Measurements from ENCODE around the gene C1QB.

The C1QB gene

GRCh38 chr1:22681556-22682276, 28.7 kb downstream of the C1QB start:
- Mint-ChIP-seq H3K4me1 (ENCODE audit: low read depth in 2 of 2) (no peaks in the 10 kb centered on the region), H3K36me3 (ENCODE audit: insufficient read depth) (no peaks in the 10 kb centered on the region), H3K4me3 (no peak overlapping the region), H3K9me3 (no peaks in the 10 kb centered on the region), H3K27ac (no peak overlapping the region), H3K27me3 (peaks cover 31 to 34% of the 10 kb centered on the region in 2 donors)
- ATAC-seq (replicated peaks): no peak
- no peak for DNase-seq

- Mint-ChIP-seq H3K4me1 (ENCODE audit: low read depth in 2 of 2) (no peaks in the 10 kb centered on the region), H3K9me3 (no peaks in the 10 kb centered on the region), H3K27ac (no peak overlapping the region), H3K4me3 (no peak overlapping the region), H3K36me3 (ENCODE audit: insufficient read depth) (no peaks in the 10 kb centered on the region), H3K27me3 (peaks cover 44 to 45% of the 10 kb centered on the region in 2 donors)
- DNase-seq (no peak), ATAC-seq (replicated peaks) (no peak)
Observed at GRCh38 chr1:22683547-22683946, 30.5 kb downstream of the C1QB start.

GRCh38 chr1:22685591-22686059, 32.6 kb downstream of the C1QB start:
- H3K27ac Mint-ChIP-seq: no peak overlapping the region
- peaks cover 47 to 54% of the 10 kb centered on the region in 2 donors for H3K27me3 Mint-ChIP-seq
- ATAC-seq (replicated peaks): no peak
- H3K4me1 Mint-ChIP-seq (ENCODE audit: low read depth in 2 of 2): no peaks in the 10 kb centered on the region
- DNase-seq: no peak
- H3K36me3 Mint-ChIP-seq (ENCODE audit: insufficient read depth): no peaks in the 10 kb centered on the region
- no peak overlapping the region for H3K4me3 Mint-ChIP-seq
- no peaks in the 10 kb centered on the region for H3K9me3 Mint-ChIP-seq

- no peak for DNase-seq
- no peak for ATAC-seq (replicated peaks)
- Mint-ChIP-seq H3K27ac (no peak overlapping the region), H3K36me3 (ENCODE audit: insufficient read depth) (no peaks in the 10 kb centered on the region), H3K9me3 (no peaks in the 10 kb centered on the region), H3K4me1 (ENCODE audit: low read depth in 2 of 2) (no peaks in the 10 kb centered on the region), H3K4me3 (no peak overlapping the region), H3K27me3 (peaks cover 47 to 54% of the 10 kb centered on the region in 2 donors)
Observed at GRCh38 chr1:22687191-22687590, 34.2 kb downstream of the C1QB start.

- Mint-ChIP-seq H3K27me3 (peaks cover 46 to 56% of the 10 kb centered on the region in 2 donors), H3K27ac (no peak overlapping the region), H3K9me3 (no peaks in the 10 kb centered on the region), H3K36me3 (ENCODE audit: insufficient read depth) (no peaks in the 10 kb centered on the region), H3K4me3 (no peak overlapping the region), H3K4me1 (ENCODE audit: low read depth in 2 of 2) (no peaks in the 10 kb centered on the region)
- ATAC-seq (replicated peaks) (no peak), DNase-seq (no peak)
Observed at GRCh38 chr1:22688466-22688865, 35.4 kb downstream of the C1QB start.

GRCh38 chr1:22689505-22689904, 36.5 kb downstream of the C1QB start:
- H3K4me3 Mint-ChIP-seq: no peak overlapping the region
- H3K27ac Mint-ChIP-seq: no peak overlapping the region
- no peaks in the 10 kb centered on the region for H3K9me3 Mint-ChIP-seq
- H3K27me3 Mint-ChIP-seq: peaks cover 44 to 56% of the 10 kb centered on the region in 2 donors
- no peaks in the 10 kb centered on the region for H3K36me3 Mint-ChIP-seq (ENCODE audit: insufficient read depth)
- DNase-seq: no peak
- no peaks in the 10 kb centered on the region for H3K4me1 Mint-ChIP-seq (ENCODE audit: low read depth in 2 of 2)
- no peak for ATAC-seq (replicated peaks)

- Mint-ChIP-seq H3K4me3 (no peak overlapping the region), H3K27me3 (peaks cover 29 to 39% of the 10 kb centered on the region in 2 donors), H3K36me3 (ENCODE audit: insufficient read depth) (no peaks in the 10 kb centered on the region), H3K4me1 (ENCODE audit: low read depth in 2 of 2) (no peaks in the 10 kb centered on the region), H3K9me3 (no peaks in the 10 kb centered on the region), H3K27ac (no peak overlapping the region)
- ATAC-seq (replicated peaks) (no peak), DNase-seq (no peak)
Observed at GRCh38 chr1:22691031-22691753, 38.2 kb downstream of the C1QB start.

GRCh38 chr1:22694172-22694571, 41.1 kb downstream of the C1QB start:
- Mint-ChIP-seq H3K4me1 (ENCODE audit: low read depth in 2 of 2) (no peaks in the 10 kb centered on the region), H3K27me3 (peaks cover 8 to 32% of the 10 kb centered on the region in 2 donors), H3K27ac (no peak overlapping the region), H3K9me3 (no peaks in the 10 kb centered on the region), H3K4me3 (no peak overlapping the region), H3K36me3 (ENCODE audit: insufficient read depth) (no peaks in the 10 kb centered on the region)
- ATAC-seq (replicated peaks) (no peak), DNase-seq (no peak)

- H3K27ac Mint-ChIP-seq: no peak overlapping the region
- DNase-seq (no peak), ATAC-seq (replicated peaks) (no peak)
- H3K36me3 Mint-ChIP-seq (ENCODE audit: insufficient read depth): no peaks in the 10 kb centered on the region
- no peaks in the 10 kb centered on the region for H3K4me1 Mint-ChIP-seq (ENCODE audit: low read depth in 2 of 2)
- H3K4me3 Mint-ChIP-seq: no peak overlapping the region
- H3K27me3 Mint-ChIP-seq: peaks cover 13 to 33% of the 10 kb centered on the region in 2 donors
- H3K9me3 Mint-ChIP-seq: no peaks in the 10 kb centered on the region
Observed at GRCh38 chr1:22696610-22697009, 43.6 kb downstream of the C1QB start.

- no peak overlapping the region for H3K4me3 Mint-ChIP-seq
- no peaks in the 10 kb centered on the region for H3K36me3 Mint-ChIP-seq (ENCODE audit: insufficient read depth)
- peaks cover 19 to 42% of the 10 kb centered on the region in 2 donors for H3K27me3 Mint-ChIP-seq
- H3K27ac Mint-ChIP-seq: no peak overlapping the region
- H3K9me3 Mint-ChIP-seq: no peaks in the 10 kb centered on the region
- no peaks in the 10 kb centered on the region for H3K4me1 Mint-ChIP-seq (ENCODE audit: low read depth in 2 of 2)
- DNase-seq (no peak), ATAC-seq (replicated peaks) (no peak)
Observed at GRCh38 chr1:22697980-22698379, 44.9 kb downstream of the C1QB start.

- Mint-ChIP-seq H3K27me3 (peaks cover 18 to 28% of the 10 kb centered on the region in 2 donors), H3K9me3 (no peaks in the 10 kb centered on the region), H3K27ac (no peak overlapping the region), H3K36me3 (ENCODE audit: insufficient read depth) (no peaks in the 10 kb centered on the region), H3K4me1 (ENCODE audit: low read depth in 2 of 2) (no peaks in the 10 kb centered on the region), H3K4me3 (no peak overlapping the region)
- no peak for ATAC-seq (replicated peaks)
- no peak for DNase-seq
Observed at GRCh38 chr1:22699681-22700520, 46.9 kb downstream of the C1QB start.

GRCh38 chr1:22702296-22703085, 49.5 kb downstream of the C1QB start:
- DNase-seq (no peak), ATAC-seq (replicated peaks) (no peak)
- H3K36me3 Mint-ChIP-seq (ENCODE audit: insufficient read depth): no peaks in the 10 kb centered on the region
- H3K9me3 Mint-ChIP-seq: no peaks in the 10 kb centered on the region
- peaks cover 22 to 37% of the 10 kb centered on the region in 2 donors for H3K27me3 Mint-ChIP-seq
- no peaks in the 10 kb centered on the region for H3K4me1 Mint-ChIP-seq (ENCODE audit: low read depth in 2 of 2)
- H3K4me3 Mint-ChIP-seq: no peak overlapping the region
- no peak overlapping the region for H3K27ac Mint-ChIP-seq
